GM12872 (cell line): ENCODE results near the gene NAB2.
A peak's percentile ranks its signal among the peaks of the same experiment; 100 is the strongest.

Experiments
- CTCF ChIP-seq: IDR thresholded peaks from 3 replicates; pipeline ENCODE4 v1.5.1; 2011; ENCODE audit warnings: low read depth, mild to moderate bottlenecking, low read length, moderate library complexity; ENCODE audit not compliant: insufficient read depth

NAB2 gene

GRCh38 chr12:57107456-57108155, 18.7 kb downstream of the NAB2 start:
- TF ChIP-seq CTCF = no peak

- no peak for TF ChIP-seq CTCF
These were observed 20.5 kb downstream of the NAB2 start for GRCh38 chr12:57109207-57110103.

- 0 out of 3 replicates have a peak, but pooled peaks have one; percentile 1 for TF ChIP-seq CTCF
These were observed 21.5 kb downstream of the NAB2 start for GRCh38 chr12:57110104-57111030.

GRCh38 chr12:57111031-57111734, 22.3 kb downstream of the NAB2 start, which contains the start of gene STAT6:
Gene STAT6 (minus strand): TSS chr12:57111362. CDS start chr12:57108278, 3,084 bp downstream.
- no peak for TF ChIP-seq CTCF

GRCh38 chr12:57112492-57113294, 23.8 kb downstream of the NAB2 start:
- peak; percentile 84 for TF ChIP-seq CTCF

GRCh38 chr12:57116580-57117281, 27.8 kb downstream of the NAB2 start:
- TF ChIP-seq CTCF = no peak
